SW 1271 (cell line): ENCODE data around the gene KDELR1.
A peak's percentile ranks its signal among the peaks of the same experiment; 100 is the strongest.

Experiments
- DNase-seq, 2 experiments: peaks; one replicate each; lab custom pipeline; 2025; lab: John Stamatoyannopoulos, UW

The KDELR1 gene

GRCh38 chr19:48371367-48371766 is 20.0 kb downstream of the KDELR1 start:
- no peak for DNase-seq

GRCh38 chr19:48370955-48371354 is 20.4 kb downstream of the KDELR1 start:
- DNase-seq, result no peak

GRCh38 chr19:48368936-48369335 is 22.4 kb downstream of the KDELR1 start:
- no peak for DNase-seq

- DNase-seq, result no peak
Observed at GRCh38 chr19:48367855-48368254, 23.5 kb downstream of the KDELR1 start.

- no peak for DNase-seq
Observed at GRCh38 chr19:48365602-48366001, 25.7 kb downstream of the KDELR1 start.

GRCh38 chr19:48364598-48365348 is 26.6 kb downstream of the KDELR1 start:
- no peak for DNase-seq

GRCh38 chr19:48363810-48364597 is 27.3 kb downstream of the KDELR1 start, which contains the start of the genes SYNGR4 and TMEM143:
SYNGR4 (plus strand) TSS chr19:48364367; CDS start chr19:48365843, 1,476 bp downstream.
TMEM143 (minus strand) TSS chr19:48363940; CDS start chr19:48363920, 20 bp downstream.
- DNase-seq, result peak; percentile 95 to 97

- no peak for DNase-seq
Observed at GRCh38 chr19:48363500-48363809, 27.9 kb downstream of the KDELR1 start.

- DNase-seq, result peak; percentile 81 to 92
Observed at GRCh38 chr19:48362716-48363499, 28.4 kb downstream of the KDELR1 start.

GRCh38 chr19:48361912-48362311 is 29.4 kb downstream of the KDELR1 start:
- no peak for DNase-seq

GRCh38 chr19:48359123-48359522 is 32.2 kb downstream of the KDELR1 start:
- DNase-seq, result no peak

- DNase-seq, result no peak
Observed at GRCh38 chr19:48355365-48355954, 35.9 kb downstream of the KDELR1 start.

- DNase-seq, result no peak
Observed at GRCh38 chr19:48354332-48354992, 36.9 kb downstream of the KDELR1 start.

GRCh38 chr19:48353677-48354076 is 37.7 kb downstream of the KDELR1 start:
- DNase-seq, result no peak

GRCh38 chr19:48351341-48351752 is 40.0 kb downstream of the KDELR1 start:
- DNase-seq, result peak in 1 of 2 experiments; percentile 21

GRCh38 chr19:48350856-48351255 is 40.5 kb downstream of the KDELR1 start:
- no peak for DNase-seq

GRCh38 chr19:48348737-48349136 is 42.6 kb downstream of the KDELR1 start:
- no peak for DNase-seq

GRCh38 chr19:48348045-48348444 is 43.3 kb downstream of the KDELR1 start:
- DNase-seq, result no peak

GRCh38 chr19:48346191-48346590 is 45.2 kb downstream of the KDELR1 start:
- DNase-seq, result no peak

GRCh38 chr19:48344892-48345291 is 46.5 kb downstream of the KDELR1 start:
- DNase-seq, result no peak

GRCh38 chr19:48342841-48343540 is 48.4 kb downstream of the KDELR1 start:
- no peak for DNase-seq
